ENCODE measurements around the gene VPS37C.

VPS37C gene

GRCh38 chr11:61108847-61109585 is 52.2 kb downstream of the VPS37C start:
- TF ChIP-seq CTCF (IDR thresholded peaks at IDR 0.05) = no peak
- no peak for TF ChIP-seq ZFX (IDR thresholded peaks at IDR 0.05; ENCODE audit: borderline replicate concordance)
- no peak overlapping the region for H3K27ac ChIP-seq

DNA sequence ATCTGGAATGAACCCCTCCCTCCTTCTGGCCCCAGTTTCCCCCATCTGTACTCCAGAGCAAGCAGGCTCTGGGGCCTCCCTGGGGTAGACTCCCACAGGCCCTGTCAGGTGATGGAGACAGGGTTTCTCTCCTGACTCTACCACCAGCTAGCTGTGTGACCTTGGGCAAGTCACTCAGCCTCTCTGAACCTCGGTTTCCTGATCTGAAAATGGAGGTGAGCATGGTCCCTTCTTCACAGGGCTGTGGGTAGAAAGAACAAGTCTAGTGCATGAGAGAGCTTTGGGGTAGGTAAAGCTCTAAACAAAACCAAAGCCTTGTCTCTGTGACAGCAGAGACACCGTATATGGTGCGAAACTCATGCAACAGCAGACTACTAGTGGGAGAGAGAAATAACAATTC is 53.3 kb downstream of the VPS37C start:
- no peak for TF ChIP-seq ZFX (IDR thresholded peaks at IDR 0.05; ENCODE audit: borderline replicate concordance)
- no peak for TF ChIP-seq CTCF (IDR thresholded peaks at IDR 0.05)
- H3K27ac ChIP-seq = no peak overlapping the region

DNA sequence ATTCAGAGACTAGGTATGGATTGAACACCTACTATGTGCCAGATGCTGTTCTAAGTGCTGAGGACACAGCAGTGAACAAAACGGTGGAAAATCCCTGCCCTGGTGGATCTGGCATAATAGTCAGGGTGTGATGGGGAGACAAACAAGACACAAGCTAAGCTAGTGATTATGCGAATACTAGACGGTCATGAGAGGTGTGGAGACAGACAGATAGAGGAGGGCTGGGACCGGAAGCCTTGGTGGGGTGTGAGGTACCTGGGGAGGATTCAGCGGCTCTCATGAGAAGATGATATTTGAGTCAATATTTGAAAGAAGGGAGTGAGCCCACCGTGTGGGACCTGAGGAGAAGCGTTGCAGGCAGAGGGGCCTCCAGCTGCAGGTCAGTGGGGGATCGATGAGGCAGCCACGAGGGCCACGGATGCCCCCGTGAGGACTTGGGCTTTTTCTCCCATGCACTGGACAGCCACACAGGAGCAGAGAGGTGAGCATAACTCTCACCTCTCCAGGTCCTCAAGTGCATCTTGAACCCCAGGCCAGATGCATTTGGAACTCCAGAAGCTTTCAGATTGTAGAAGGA is 54.2 kb downstream of the VPS37C start:
- H3K27ac ChIP-seq = no peak overlapping the region
- no peak for TF ChIP-seq CTCF (IDR thresholded peaks at IDR 0.05)
- TF ChIP-seq ZFX (IDR thresholded peaks at IDR 0.05; ENCODE audit: borderline replicate concordance) = no peak

DNA sequence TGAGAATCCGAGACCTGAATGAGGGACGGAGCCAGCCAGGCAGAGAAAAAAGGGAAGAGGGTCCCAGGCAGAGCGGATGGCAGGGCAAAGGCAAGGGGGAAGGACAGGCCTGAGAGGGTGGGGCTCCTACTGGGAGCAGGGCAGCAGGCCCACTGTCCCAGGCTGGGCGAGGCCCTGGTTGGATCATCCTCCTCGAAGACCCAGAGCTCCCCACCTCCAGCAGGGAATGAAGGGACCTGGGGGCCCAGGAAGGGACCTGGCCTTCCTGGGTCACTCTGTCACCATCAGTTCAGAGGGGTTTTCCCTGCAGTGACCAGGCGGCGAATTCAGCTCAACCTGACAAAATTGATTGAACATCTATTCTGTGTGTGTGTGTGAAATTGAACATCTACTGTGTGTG is 54.9 kb downstream of the VPS37C start:
- TF ChIP-seq ZFX (IDR thresholded peaks at IDR 0.05; ENCODE audit: borderline replicate concordance) = no peak
- no peak for TF ChIP-seq CTCF (IDR thresholded peaks at IDR 0.05)
- no peak overlapping the region for H3K27ac ChIP-seq

GRCh38 chr11:61104963-61105362 is 56.3 kb downstream of the VPS37C start:
- no peak overlapping the region for H3K27ac ChIP-seq
- TF ChIP-seq CTCF (IDR thresholded peaks at IDR 0.05) (no peak), ZFX (IDR thresholded peaks at IDR 0.05; ENCODE audit: borderline replicate concordance) (no peak)

- H3K27ac ChIP-seq = no peak overlapping the region
- TF ChIP-seq CTCF (IDR thresholded peaks at IDR 0.05) (no peak), ZFX (IDR thresholded peaks at IDR 0.05; ENCODE audit: borderline replicate concordance) (no peak)
Observed at GRCh38 chr11:61103851-61104423, 57.3 kb downstream of the VPS37C start.

Data from 22Rv1 (cell line).